ENCODE data around the gene SCML1.
"Not testable (repeated sequence)": the region's sequence is repeated elsewhere in the genome, so short reads cannot be mapped to it uniquely, and the experiment has no call there.

The SCML1 gene

DNA sequence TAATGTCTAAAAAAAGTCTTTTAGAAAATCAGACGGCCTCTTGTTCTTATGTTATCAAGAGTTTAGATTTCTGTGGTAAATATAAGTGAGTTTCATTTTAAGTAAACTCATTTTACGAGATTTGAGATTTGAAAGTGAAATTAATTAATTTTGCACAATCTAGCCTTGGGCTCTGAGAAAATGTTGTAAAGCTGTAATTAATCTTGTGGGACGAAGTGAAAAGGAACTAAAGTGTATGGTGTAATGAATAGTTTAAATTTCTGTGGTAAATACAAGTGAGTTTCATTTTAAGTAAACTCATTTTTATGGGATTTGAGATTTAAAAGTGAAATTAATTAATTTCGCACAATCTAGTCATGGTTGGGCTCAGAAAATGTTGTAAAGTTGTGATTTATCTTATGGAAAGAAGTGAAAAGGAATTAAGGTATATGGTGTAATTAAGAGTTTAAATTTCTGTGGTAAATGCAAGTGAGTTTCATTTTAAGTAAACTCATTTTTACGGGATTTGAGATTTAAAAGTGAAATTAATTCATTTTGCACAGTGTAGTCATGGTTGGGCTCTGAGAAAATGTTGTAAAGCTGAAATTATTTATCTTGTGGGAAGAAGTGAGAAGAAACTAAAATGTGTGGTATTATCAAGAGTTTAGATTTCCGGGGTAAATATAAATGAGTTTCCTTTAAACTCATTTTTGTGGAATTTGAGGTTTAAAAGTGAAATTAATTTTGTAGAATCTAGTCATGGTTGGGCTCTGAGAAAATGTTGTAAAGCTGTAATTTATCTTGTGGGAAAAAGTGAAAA, 1.6 kb downstream of the SCML1 start:
- DNase-seq (ENCODE audit: low spot score): peak; percentile 9

DNA sequence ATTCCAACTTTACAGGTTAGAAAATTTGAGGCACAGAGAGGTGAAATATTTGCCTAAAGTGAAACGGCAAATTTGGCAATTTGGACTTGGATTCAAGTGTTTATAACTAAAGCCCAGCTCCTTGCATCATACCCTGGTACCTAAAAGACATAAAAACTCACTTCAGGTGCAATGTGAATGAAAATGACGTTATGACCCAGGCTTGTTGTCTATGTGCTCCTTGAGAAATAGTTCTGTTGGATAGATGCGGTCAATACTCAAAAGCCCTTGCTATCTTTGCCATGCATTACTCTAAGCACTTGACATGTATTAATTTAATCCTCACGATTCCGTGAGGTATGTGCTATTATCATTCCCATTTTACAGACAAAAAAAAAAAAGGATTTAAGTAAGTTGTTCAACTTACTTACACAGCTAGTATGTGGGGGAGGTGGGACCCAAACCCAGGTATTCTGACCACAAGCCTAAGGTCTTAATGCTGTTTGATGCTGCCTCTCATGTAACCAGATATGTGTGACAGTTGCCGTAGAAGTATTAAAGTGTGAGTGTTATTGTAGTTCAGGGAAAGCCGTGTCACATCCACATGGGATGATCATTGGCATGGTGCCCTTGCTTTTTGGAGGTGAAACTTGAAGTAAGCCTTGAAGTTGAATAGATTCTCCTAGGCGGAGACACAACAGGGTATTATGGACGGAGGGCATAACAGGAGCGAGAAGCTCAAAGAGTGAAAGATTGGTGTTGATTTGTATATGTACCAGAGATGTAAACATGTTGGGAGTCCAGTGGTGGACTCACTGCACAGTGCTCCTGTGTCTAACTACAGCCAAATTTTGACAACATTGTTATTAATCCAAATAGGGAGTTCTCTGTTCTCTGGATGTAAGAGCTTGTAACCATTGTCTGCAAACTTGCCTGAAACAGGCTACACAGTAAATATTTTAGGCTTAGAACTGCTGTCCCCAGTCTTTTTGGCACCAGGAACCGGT, 3.1 kb downstream of the SCML1 start:
- DNase-seq (ENCODE audit: low spot score): no peak

DNA sequence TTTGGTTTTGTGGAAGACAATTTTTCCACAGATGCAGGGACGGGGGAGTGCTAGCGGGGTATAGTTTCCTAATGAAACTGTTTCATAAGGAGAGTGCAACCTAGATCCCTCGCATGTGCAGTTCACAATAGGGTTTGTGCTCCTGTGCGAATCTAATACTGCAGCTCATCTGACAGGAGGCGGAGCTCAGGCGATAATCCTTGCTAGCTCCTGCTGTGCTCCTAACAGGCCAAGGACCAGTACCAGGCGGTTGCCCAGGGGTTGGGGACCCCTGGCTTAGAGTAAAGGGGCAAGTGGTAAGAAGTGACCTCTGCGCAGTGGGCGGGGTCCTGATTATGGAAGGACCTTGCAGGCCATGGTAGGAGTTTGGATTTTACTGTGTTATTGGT, 3.8 kb downstream of the SCML1 start:
- no peak for DNase-seq (ENCODE audit: low spot score)

DNA sequence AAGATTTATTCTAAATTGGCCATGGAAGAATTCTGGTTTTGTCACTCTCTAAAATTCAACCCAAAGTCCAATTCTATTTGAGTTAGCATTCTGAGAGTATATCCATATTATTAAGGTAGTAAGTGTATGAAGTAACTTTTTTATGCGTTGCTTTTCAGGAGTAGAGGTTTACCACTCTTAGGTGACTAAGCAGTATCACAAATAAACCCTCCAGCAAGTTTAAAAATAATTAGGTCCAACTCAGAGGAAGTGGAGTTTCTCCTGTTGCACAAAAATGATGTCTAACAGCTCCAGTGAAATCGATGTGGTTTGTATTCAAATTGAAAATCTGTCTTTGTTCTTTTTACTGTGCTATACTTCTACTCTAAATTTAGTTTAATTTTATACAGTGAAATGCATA, 6.6 kb downstream of the SCML1 start:
- DNase-seq (ENCODE audit: low spot score): no peak

DNA sequence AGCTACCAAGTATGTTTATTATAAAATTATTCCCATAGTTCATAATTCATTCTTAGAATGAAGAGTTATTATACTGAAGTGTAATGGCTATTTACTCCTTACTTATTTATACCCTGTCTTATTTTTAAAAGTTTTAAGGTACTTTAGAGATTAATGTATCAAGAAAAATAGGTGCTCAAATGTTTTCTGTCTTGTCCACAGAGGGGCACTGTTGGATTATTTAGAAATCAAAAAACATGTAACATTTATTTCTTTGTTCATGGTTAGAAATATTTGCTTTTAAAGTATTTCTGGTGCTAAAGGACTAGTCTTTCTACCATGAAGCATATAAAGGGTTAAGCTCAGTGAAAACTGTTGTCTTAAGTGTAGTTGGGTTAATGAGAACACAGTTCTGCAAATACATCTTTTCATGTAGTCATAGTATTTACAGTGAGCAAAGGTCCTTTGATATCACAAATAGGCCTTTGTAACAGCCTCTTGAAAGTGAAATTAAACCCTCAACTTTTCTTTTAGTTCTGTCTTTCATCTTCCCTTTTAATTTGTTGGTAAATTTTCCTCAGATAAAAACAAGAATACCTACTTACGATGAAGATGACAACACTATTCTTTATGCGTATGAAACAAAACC, 7.7 kb downstream of the SCML1 start:
- DNase-seq (ENCODE audit: low spot score): no peak

DNA sequence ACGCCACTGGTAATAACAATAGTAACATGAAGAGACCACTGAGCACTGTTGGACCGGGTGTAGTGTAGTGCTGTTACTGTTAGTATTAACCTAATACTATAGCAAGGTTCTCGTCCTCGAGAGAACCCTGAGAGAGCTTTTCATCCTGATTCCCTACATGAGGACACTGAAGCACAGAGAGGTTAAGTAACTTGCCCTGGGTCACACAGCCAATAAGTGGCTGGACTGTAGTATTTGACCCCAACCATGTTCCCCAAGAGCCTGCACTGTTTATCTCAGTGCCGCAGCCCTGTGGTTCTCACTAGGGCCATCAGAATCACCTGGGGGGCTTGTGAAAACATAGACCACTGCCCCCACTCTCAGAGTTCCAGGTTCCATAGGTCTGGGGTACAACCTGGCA, 10.4 kb downstream of the SCML1 start:
- DNase-seq (ENCODE audit: low spot score): no peak

DNA sequence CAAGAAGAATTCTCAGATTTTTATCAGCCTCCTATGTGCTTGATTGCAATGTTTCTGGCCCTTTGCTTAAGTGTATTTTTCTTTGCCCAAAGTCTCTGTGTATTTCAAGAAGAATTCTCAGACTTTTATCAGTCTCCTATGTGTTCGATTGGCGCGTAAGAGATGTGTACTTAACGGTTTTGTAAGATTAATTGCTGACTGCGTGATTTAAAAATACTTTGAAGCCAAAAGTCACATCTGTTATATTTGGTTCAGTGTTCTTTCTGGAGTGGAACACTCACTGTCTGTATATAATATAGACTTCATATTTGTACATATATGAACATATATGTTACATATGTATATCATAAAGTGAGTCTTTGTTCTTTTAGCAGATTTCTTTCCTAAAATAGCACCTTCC, 11.4 kb downstream of the SCML1 start:
- DNase-seq (ENCODE audit: low spot score): no peak

DNA sequence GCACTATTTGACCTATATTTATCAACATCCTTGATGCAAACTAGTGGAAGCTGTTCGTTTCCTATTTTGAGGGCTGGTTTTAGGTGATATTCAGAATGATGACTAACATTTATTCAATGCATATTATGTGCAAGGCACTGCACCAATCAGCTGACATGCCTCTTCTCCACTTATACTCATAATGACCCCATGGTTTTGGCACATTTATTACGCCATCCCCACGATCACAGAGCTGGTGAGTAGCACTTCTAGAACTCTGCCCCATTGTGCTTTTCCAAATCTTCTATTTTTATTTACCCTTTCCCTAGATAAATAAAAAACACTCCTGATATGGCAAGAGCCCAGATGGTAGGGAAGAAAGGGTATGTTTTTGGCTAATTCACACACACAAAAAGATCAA, 13.1 kb downstream of the SCML1 start:
- DNase-seq (ENCODE audit: low spot score): no peak

DNA sequence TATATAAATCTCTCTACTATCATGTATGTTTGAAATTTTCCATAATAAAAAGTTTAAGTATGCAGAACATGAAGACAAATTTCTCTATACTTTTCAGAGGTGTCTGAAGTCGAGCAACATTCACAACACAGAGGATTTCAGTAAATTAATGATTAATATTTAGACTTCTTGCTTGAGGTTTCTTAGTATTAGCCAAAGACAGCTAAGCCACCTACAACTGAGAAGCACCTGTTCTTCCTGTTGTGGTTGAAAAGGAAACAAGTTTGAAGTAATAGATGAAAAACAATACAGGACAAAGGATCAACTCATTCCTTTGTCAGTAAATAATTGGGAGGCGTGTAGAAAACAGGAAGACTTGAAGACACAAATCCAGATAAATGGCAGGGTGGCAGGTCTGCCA, 21.1 kb downstream of the SCML1 start:
- DNase-seq (ENCODE audit: low spot score): no peak

DNA sequence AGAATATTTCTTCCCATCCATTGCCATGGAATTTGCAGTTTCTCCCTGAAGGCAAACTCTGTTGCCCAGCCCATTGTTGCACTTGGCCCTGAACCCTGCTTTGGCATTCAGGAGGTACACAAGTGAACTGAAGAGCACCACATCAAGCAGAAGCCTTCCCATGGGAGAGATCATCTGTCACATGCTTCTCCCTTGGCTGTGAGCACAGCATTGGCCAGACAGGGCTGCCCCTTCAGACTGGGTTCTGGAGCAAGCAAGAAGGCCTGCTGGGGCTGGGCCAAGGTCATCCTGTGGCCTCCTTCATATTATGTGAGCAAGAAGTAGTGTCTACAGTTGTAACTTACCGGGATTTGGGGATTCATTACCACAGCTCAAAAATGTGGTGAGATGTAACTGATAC, 22.7 kb downstream of the SCML1 start:
- DNase-seq (ENCODE audit: low spot score): no peak

DNA sequence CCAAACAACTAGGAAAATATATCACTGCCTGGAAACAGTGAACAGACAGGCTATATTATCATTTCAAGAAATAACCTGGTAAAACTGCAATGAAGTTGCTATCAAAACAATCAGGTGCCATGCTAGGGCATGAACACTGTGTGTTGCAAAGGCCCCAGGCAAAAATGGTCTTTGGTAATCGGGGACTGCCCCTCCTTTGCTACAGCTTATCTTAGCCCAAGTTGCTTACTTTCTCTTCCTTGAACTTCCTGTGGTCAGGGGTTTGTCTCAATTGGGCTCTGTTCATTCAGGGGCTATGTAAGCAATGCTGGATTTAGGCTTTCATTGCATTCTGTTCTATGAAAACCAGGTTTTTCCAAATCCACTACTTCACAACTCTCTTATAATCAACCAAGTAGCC, 30.4 kb downstream of the SCML1 start:
- DNase-seq (ENCODE audit: low spot score): no peak

DNA sequence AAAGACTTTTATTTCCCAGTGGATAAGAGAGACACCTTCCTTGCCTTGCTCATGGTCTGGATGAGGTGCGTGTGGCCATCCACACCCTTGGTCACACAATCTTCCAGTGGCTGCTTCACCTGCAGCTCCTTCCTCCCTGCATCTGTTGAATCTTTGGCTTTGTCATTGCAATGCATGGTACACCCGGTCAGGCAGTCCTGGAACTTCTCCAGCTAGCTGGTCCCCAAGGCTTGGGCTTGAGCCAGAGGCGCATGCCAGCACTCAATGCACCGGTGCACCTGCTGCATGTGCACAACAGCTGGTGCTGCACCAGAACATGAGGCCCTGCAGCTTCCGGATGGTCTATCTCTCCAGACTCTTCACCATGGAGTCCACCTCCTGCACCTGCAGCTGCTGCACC, 31.7 kb downstream of the SCML1 start:
- DNase-seq (ENCODE audit: low spot score): no peak

DNA sequence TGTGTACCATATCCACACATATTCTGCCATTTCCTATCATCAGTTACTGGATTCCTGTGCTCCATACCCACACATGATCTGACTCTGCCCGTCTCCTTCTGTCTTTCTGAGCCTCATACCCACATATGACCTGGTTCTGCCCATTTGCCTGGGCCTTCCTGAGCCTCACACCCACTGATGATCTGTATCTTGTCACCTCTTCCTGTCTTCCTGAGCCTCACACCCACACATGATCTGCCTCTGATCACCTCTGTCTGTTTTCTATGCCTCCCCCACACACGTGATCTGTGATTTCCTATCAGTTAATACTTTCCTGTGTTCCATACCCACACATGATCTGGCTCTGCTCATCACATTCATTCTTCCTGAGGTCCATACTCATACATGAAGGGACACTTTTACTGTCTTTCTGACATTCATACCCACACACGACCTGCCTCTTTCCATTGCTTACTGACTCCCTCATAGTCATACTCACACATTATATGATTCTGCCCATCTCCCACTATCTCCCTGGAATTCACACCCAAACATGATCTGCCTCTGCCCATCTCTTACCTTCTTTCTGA, 32.5 kb downstream of the SCML1 start:
- no peak for DNase-seq (ENCODE audit: low spot score)

DNA sequence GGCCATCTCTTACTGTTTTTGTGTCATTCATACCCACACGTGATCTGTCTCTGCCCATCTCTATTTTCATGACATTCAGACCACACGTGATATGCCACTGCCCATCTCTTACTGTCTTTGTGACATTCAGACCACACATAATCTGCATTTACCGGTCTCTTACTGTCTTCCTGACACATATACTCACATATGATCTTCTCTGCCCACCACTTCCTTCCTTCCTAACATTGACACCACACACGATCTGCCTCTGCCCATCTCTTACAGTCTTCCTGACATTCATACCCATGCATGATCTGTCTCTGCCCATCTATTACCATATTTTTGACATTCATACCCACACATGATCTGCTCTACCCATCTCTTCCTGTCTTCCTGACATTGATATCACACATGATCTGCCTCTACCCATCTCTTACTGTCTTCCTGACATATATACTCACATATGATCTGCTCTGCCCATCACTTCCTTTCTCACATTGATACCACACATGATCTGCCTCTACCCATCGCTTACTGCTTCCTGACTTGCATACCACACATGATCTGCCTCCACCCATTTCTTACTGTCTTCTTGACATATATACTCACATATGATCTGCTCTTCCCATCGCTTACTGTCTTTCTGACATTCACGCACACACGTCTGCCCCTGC, 36.1 kb downstream of the SCML1 start:
- DNase-seq (ENCODE audit: low spot score): no peak

DNA sequence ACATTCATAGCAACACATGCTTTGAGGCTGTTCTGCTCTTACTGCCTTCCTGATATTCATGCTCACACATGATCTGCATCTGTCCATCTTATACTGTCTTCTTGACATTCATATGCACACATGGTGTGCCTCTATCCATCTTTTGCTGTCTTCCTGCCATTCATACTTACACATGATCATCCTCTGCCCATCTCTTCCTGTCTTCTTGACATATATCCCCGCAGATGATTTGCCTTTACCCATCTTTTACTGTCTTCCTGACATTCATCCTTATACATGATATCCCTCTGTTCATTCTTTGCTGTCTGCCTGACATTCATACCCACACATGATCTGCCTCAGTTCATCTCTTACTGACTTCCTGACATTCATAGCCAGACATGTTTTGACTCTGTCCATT, 36.8 kb downstream of the SCML1 start:
- DNase-seq (ENCODE audit: low spot score): no peak

DNA sequence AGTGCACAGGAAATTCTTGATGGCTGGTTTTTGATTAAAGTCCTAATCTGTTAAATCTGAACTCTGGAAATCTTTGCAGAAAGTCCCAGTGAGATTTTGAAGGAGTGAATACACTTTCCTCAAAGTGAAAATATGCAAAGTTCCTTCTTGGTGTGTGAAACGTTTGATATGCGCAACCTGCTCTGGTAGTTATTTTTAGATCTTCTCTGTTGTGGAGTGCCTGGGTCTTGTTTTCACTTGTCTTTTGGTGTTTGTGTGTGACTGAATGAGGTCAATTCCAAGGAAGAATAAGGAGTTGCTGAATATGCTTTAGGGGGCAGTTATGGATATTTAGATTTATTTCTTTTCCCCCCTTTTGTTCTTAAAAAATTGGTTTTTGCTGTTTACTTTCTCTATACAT, 41.7 kb downstream of the SCML1 start:
- no peak for DNase-seq (ENCODE audit: low spot score)

DNA sequence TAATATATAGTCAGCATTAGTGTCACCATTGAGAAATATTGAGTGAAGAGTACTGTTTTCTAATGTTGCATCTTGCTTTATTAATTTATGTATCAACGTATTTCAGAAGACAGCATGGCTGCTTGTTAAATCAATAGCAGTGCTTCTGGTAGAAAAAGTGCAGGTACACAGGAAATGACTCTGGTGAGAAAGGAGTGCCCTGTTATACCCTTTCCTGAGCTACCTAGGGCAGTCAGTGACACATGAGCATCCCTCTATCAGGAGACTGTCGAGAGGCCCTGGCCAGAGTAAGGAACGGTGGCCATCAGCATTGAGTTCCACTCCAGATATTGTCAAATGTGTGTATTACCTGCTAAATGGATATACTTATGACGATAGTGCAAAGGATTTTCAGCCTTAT, 42.1 kb downstream of the SCML1 start:
- no peak for DNase-seq (ENCODE audit: low spot score)

DNA sequence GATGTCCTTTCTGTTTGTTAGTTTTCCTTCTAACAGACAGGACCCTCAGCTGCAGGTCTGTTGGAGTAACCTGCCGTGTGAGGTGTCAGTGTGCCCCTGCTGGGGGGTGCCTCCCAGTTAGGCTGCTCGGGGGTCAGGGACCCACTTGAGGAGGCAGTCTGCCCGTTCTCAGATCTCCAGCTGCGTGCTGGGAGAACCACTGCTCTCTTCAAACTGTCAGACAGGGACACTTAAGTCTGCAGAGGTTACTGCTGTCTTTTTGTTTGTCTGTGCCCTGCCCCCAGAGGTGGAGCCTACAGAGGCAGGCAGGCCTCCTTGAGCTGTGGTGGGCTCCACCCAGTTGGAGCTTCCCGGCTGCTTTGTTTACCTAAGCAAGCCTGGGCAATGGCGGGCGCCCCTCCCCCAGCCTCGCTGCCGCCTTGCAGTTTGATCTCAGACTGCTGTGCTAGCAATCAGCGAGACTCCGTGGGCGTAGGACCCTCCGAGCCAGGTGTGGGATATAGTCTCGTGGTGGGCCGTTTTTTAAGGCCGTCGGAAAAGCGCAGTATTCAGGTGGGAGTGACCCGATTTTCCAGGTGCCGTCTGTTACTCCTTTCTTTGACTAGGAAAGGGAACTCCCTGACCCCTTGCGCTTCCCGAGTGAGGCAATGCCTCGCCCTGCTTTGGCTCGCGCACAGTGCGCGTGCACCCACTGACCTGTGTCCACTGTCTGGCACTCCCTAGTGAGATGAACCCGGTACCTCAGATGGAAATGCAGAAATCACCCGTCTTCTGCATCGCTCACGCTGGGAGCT, 49.5 kb downstream of the SCML1 start:
- DNase-seq (ENCODE audit: low spot score): not testable (repeated sequence)

DNA sequence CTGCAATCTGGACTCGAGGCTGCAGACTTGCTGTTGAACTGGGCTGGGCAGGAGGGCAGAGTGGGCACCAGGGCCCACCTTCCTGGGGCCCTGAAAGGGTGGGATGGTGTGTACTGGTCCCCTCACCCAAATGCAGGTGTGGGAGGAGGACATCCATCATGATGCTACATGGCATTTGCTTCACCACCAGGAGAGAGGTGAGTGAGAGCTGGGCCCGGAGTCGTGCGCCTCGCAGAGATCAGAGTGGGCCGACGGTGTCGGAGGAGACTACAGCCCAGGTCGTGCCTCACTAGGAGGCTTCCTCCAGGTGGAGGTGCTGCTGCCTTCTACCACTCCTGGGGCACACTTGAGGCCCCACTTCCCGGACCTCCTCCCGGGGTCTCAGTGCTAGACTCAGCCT, 50.3 kb downstream of the SCML1 start:
- no peak for DNase-seq (ENCODE audit: low spot score)

DNA sequence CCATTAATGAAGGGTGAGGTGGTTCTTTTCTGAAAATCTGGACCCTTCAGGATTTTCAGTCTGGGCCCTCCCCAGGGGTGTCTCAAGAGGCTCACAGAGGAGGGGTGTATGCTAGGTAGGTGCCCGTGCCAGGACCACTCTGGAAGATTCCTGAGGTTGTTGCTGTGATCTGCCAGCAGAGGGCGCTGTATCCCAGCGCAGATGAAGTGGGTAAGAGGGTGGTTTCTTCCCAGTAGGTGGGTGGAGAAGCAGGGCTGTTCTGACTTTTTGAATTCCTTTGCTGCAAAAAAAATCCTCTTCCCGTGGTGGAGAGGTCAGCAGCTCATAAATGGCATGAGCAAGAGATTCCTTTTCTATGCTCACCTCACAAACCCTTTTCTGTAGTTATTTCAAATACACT, 51.1 kb downstream of the SCML1 start:
- DNase-seq (ENCODE audit: low spot score): peak; percentile 19

DNA sequence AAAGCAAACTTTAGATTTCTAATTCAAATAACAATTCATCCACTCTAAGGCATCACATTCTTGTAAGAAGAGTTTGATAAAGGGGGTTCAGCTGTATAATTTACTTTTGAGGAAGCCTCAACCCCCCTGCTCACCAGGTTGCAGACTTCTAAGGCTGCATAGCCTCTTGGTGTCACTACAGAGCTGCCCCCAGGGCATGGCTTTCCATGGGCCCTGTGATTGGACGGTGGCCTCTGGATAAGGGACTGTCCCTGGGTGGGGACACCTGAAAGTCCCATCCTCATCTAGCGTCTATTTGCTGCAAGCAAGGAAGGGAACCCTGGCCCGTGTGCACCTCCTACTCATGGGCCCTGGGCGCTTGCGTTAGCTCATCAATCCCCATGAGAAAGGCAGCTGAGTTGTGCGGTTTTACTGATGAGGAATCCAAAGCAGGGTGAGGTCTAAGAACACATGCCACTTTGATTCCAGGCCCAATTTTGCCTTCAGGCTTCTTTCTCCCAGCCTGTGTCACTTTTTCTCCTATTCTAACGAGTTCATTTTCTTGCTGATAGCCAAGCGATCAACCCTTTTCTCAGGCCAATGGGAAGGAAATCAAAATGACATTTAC, 51.8 kb downstream of the SCML1 start:
- no peak for DNase-seq (ENCODE audit: low spot score)
